HG02610 (cell line): ENCODE results near the gene EGLN1.

Experiments
- ATAC-seq: cut with Tn5 transposase; IDR thresholded peaks from one replicate; pipeline ENCODE4 v1.9.1; 2021; ENCODE audit warnings: mild to moderate bottlenecking, moderate library complexity; ENCODE audit not compliant: unreplicated experiment

EGLN1 gene

GRCh38 chr1:231401478-231401877 is 20.6 kb downstream of the EGLN1 start:
- no peak for ATAC-seq

- no peak for ATAC-seq
Observed at GRCh38 chr1:231397886-231398671, 24.0 kb downstream of the EGLN1 start.

- no peak for ATAC-seq
Observed at GRCh38 chr1:231396643-231397042, 25.4 kb downstream of the EGLN1 start.

DNA sequence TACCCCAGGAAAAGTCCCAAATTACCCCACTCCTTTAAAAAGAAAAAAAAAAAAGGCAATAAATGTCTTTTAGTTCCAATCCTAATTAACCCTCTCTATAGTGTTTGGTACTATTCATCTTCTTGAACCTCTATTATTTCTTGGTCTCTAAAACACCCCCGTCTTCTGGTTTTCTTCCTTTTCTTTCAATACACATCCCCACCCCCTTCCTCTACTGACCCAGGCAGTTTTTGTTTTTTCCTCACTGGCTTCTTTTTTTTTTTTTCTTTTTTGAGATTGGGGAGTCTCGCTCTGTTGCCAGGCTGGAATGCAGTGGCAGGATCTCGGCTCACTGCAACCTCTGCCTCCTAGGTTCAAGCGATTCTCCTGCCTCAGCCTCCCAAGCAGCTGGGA is 26.1 kb downstream of the EGLN1 start:
- ATAC-seq, result no peak

DNA sequence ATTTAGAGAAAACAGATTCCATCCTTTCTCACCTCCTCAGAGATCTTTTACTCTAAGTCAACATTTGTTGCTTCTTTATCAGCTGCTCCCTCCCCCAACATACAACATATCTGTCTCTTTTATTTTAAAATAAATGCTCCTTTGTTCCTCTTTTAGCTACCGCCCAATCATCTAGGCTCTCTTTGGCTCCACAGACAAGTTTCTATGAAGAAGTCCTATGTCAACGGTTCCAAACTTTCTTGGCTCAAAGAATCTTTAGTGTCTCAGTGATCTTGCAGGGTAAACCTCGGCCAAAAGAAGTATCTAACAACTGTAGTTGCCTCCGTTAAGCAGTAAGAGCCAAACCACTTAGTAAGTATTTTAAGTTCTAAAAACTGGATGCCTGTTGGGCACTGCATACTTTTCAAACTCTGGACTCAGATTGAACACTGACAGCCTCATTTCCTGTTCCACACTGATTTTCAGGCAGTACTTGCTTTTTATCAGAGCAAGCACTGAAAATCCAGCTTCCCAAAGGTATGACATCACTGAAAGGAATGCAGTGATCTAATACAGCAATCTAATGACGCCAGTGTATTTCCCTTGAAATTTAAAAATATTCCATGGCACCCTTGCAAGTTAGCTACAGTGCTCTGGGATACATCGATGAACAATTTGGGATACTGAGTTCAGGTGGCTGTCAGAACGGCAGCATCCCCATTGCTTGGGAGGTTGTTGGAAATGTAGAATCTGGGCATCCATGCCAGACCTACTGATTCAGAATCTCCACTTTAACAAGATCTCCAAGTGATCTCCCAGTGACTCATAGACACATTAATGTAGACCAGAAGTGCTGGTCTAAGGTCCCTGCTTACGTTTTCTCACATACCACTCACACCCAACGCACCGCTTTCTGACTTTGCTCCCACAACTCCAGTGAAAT is 26.8 kb downstream of the EGLN1 start:
- ATAC-seq, result no peak

- ATAC-seq, result no peak
Observed at GRCh38 chr1:231393668-231394067, 28.4 kb downstream of the EGLN1 start.

GRCh38 chr1:231392389-231393131 is 29.5 kb downstream of the EGLN1 start:
- no peak for ATAC-seq

DNA sequence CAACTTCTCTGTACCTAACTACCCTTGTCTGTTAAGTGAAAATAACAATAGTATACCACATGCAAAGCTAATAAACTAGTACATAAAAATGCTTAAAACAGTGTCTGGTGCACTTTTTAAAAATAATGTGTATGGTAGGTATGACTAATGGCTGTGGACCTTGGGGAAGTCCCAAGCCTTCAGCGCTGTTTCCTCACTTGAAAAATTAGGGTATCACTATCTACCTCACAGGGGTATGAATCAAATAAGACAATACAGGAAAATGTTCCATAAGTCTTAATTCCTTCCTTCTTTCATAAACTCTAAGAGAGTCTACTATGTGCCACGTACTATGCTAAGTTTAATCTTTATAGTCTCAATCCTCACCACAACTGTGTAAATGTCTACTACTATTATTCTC is 32.0 kb downstream of the EGLN1 start:
- no peak for ATAC-seq

DNA sequence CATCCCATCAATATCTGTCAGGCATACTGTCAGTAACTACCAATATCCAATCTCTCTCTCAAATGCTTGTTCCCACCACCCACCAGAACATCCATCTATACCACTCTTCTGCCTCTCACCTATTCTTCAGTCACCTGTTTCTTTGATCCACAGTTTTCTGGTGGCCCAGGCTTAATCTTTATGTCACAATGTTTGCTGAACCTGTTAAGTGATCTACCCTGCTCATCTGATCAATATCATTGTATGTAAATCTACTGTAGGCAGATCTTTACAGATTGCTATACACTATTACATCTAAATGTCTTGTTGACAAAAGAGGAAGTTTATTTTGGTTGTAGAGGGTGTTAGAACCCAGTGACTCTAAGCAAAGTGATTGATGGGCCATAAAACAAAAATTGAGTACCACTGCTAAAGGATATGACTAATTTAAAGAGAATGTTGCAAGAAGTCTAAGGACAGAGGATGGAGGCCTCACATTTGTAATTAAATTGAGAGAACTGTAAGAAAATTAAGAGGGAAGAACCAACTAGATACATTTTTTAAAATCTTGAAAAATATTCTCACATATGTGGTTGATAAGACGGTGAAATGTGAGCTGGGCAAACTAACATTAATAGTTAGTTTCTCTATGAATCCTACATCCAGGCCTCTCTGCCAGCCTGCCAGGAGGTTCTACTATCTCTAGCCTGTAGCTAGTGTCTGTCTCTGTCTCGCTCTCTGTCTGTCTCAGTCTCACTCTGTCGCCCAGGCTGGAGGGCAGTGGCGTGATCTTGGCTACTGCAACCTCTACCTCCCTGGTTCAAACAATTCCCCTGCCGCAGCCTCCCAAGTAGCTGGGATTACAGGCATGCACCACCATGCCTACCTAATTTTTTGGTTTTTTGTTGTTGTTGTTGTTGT is 34.1 kb downstream of the EGLN1 start:
- no peak for ATAC-seq

- ATAC-seq, result no peak
Observed at GRCh38 chr1:231386466-231386865, 35.6 kb downstream of the EGLN1 start.

GRCh38 chr1:231385416-231385748 is 36.7 kb downstream of the EGLN1 start:
- no peak for ATAC-seq

- no peak for ATAC-seq
Observed at GRCh38 chr1:231384696-231385415, 37.2 kb downstream of the EGLN1 start.

DNA sequence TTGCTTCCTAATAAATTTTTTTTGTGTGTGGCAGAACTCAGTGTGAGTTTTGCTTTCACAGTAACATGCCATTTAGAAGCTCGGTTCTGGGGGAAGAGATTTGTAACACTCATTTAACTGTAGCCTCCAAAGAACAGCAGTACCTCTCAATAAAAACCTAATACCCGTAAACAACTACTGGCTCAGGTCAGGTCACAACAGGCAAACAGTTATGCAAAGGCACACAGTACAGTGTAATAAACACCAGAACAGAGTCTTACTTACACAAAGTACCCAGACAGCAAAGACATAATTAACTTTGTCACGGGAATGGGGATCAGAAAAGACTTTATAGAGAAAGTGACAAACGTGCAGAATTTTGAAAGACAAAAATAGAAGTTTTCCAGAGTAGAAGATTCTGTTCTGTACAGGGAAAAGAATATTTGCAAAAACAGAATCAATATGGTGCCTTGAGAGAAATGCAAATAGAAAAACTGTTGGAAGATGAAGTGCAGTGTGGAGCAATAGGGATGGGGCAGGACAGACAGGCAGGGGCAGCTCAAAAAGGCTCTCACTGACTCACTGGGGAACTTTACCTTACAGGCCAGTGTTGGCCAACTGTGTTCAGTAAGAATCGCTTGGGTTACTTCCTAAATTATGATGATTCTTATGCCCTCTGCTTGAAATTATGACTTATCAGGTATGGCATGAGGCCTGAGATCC is 38.8 kb downstream of the EGLN1 start:
- no peak for ATAC-seq

DNA sequence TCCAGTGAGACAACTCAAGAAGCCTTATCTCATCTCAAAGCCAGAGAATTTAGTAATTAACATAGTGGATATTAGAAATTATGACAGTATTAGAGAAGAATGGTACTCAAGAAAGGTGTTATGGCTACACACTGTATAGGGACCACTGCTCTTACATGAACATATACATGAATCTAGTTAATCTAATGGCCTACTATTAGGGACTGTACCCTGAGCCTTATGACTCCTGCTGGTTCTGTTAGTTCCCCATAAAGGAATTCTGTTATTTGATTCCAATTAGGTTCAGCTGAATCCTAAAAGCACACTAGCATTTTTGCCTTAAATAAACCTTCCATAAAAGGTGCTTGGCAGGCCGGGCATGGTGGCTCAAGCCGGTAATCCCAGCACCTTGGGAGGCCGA is 39.7 kb downstream of the EGLN1 start:
- no peak for ATAC-seq

DNA sequence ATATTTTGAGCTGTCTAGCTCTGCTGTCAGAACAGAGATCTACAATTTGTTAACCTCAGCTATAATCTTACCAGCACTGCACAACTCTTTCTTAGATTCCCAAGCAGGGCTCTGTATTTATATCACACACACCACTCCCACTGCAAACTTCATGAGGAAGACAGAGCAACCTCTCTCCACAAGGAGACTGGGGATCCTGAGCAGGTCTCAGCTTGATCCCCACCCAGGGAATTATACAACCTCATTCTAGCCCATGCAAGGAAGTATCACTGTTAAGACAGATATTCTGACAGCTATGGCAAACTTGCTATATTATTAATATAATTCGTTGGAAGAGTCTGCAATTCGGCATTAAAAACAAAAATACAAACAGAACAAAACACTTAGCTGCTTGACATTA is 40.4 kb downstream of the EGLN1 start:
- no peak for ATAC-seq

GRCh38 chr1:231376875-231377549 is 45.1 kb downstream of the EGLN1 start:
- ATAC-seq, result peak; percentile 70

DNA sequence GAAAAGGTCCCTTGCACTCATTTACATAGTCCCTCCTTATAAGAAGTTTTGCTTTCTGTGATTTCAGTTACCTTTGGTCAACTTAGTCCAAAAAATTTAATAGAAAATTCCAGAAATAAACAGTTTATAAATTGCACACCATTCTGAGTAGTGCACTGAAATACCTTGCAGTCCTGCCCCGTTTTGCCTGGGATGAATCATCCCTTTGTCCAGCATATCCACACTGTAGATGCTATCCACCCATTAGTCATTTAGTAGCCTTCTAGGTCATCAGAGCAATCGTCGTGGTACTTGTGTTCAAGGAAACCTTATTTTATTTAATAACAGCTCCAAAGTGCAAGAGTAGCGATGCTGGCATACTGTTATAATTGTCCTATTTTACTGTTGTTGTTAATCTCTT is 46.0 kb downstream of the EGLN1 start:
- no peak for ATAC-seq

GRCh38 chr1:231374394-231374793 is 47.7 kb downstream of the EGLN1 start:
- ATAC-seq, result no peak

DNA sequence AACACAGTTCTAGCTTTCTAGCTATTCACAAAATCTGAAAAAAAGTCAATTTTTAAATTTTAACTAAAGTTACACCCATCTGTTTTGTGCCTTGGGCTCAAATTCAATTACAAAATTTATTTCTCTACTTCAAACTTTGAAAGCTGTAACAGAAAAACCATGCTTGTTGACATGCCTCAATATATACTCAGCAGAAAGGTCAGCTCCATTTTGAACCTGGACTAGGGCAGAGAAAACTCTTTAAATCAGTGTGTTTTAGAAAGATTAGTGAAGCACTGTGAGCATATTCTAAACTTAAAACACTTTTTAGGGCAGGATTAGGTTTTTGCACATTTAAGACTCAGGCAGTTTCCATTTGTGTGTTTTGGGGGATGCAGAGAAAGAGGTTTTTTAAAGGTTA is 49.6 kb downstream of the EGLN1 start:
- ATAC-seq, result no peak
